ENCODE results near the gene CDH13. TPM values are rescaled to one million over a fixed set of nuclear protein-coding genes. Genes with fewer than 3 reads are reported as not detected.

CDH13 gene
- not detected for polyA plus RNA-seq (2012; ENCODE audit: insufficient read length, low read depth)

DNA sequence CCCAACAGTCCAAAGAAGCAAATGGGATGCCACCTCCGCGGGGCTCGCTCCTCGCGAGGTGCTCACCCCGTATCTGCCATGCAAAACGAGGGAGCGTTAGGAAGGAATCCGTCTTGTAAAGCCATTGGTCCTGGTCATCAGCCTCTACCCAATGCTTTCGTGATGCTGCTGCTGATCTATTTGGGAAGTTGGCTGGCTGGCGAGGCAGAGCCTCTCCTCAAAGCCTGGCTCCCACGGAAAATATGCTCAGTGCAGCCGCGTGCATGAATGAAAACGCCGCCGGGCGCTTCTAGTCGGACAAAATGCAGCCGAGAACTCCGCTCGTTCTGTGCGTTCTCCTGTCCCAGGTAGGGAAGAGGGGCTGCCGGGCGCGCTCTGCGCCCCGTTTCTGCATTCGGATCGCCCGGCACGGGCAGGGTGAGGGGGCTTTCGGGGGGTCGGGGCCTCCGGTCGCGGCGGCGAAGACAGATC is at the start of gene CDH13:
CDH13 (plus strand) TSS at position 179 of the 471 bp plus-strand sequence.
- TF ChIP-seq, protein P1, sequence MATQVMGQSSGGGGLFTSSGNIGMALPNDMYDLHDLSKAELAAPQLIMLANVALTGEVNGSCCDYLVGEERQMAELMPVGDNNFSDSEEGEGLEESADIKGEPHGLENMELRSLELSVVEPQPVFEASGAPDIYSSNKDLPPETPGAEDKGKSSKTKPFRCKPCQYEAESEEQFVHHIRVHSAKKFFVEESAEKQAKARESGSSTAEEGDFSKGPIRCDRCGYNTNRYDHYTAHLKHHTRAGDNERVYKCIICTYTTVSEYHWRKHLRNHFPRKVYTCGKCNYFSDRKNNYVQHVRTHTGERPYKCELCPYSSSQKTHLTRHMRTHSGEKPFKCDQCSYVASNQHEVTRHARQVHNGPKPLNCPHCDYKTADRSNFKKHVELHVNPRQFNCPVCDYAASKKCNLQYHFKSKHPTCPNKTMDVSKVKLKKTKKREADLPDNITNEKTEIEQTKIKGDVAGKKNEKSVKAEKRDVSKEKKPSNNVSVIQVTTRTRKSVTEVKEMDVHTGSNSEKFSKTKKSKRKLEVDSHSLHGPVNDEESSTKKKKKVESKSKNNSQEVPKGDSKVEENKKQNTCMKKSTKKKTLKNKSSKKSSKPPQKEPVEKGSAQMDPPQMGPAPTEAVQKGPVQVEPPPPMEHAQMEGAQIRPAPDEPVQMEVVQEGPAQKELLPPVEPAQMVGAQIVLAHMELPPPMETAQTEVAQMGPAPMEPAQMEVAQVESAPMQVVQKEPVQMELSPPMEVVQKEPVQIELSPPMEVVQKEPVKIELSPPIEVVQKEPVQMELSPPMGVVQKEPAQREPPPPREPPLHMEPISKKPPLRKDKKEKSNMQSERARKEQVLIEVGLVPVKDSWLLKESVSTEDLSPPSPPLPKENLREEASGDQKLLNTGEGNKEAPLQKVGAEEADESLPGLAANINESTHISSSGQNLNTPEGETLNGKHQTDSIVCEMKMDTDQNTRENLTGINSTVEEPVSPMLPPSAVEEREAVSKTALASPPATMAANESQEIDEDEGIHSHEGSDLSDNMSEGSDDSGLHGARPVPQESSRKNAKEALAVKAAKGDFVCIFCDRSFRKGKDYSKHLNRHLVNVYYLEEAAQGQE (IDR thresholded peaks at IDR 0.05; ENCODE audit: insufficient read depth in 1 of 2, low read depth in 2 of 2, low read length in 2 of 2) = no peak
- TF ChIP-seq FOXP2 (optimal IDR thresholded peaks at IDR 0.05; ENCODE audit: borderline replicate concordance, extremely low read depth, extremely low read length, insufficient read depth) = no peak
- TF ChIP-seq TAF1 (IDR thresholded peaks at IDR 0.05; ENCODE audit: borderline replicate concordance, insufficient read depth, low read length) = no peak
- TF ChIP-seq POLR2AphosphoS5 (IDR thresholded peaks at IDR 0.05; ENCODE audit: low read depth, low read length) = no peak
- TF ChIP-seq SIN3A (IDR thresholded peaks at IDR 0.05; ENCODE audit: borderline replicate concordance, insufficient read depth, low read length) = no peak

DNA sequence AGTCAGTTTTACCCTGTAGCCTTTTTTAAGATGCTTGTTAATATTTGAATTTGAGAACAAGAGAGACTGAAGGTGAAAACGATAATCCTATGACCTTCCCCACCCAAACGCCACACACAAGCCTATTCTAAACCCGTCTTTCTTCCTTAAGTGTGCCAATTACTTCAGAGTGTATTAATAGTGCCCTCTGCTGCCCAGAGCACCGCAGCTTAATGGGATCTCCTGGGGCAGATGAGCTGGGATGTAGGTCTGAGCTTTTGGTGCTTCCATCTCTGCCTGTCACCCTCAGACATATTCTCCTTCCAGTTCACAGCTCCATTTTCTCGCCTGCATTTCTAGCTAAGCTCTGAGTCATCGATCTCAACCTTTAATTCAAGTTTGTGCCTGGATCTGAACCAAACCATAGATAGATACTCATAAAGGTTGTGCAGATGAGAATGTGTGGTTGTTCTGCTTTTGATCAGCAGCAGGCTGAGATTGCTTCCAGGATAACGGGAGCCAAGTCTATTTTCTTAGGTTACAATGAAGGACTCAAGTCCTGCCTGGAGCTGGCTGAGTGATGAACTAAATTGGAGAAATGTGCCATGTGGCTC is 46.4 kb upstream of the CDH13 start:
- TF ChIP-seq POLR2AphosphoS5 (IDR thresholded peaks at IDR 0.05; ENCODE audit: low read depth, low read length) = no peak

DNA sequence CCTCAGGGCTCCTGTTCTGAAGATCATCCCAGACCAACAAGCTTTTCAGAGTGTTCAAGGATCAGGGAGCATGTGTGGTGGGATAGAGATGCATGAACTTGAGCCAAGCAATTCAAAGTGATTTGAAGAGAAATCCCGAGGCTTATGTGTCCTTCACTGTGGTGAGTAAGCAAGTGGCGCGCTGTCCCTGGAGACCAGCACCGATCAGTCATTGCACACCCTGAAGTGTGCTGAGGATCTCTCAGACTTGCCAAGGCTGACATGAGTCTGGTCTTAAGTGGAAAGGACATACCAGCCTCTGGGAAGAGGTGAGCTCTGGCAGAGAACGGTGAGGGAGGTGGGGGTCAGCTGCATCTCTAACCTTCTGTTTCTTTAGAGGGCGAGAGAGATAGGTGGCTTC is 43.8 kb upstream of the CDH13 start:
- TF ChIP-seq, protein P1 (IDR thresholded peaks at IDR 0.05; ENCODE audit: insufficient read depth in 1 of 2, low read depth in 2 of 2, low read length in 2 of 2) = no peak
- TF ChIP-seq POLR2AphosphoS5 (IDR thresholded peaks at IDR 0.05; ENCODE audit: low read depth, low read length) = no peak
- TF ChIP-seq FOXP2 (optimal IDR thresholded peaks at IDR 0.05; ENCODE audit: borderline replicate concordance, extremely low read depth, extremely low read length, insufficient read depth) = no peak
- TF ChIP-seq TAF1 (IDR thresholded peaks at IDR 0.05; ENCODE audit: borderline replicate concordance, insufficient read depth, low read length) = no peak
- no peak for TF ChIP-seq SIN3A (IDR thresholded peaks at IDR 0.05; ENCODE audit: borderline replicate concordance, insufficient read depth, low read length)

DNA sequence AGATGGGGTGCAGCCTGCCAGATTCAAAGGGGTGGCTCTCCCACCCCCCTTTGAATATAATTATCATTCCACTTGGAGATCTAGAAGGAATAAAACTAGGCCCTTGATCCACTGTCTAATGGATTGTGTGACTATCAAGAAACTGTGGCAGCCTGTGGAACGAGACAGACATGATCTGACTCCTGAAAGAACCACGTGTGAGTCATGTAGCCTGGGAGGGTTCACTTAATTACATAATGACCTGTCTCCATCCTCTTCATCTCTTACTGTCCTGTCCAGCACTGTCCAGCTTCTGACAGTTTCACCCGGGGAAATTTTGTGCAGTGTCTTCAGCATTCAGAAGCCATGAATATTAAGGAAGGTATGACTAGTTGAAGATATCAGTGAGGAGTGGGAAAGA is 43.3 kb upstream of the CDH13 start:
- no peak for TF ChIP-seq TAF1 (IDR thresholded peaks at IDR 0.05; ENCODE audit: borderline replicate concordance, insufficient read depth, low read length)
- TF ChIP-seq FOXP2 (optimal IDR thresholded peaks at IDR 0.05; ENCODE audit: borderline replicate concordance, extremely low read depth, extremely low read length, insufficient read depth) = no peak

DNA sequence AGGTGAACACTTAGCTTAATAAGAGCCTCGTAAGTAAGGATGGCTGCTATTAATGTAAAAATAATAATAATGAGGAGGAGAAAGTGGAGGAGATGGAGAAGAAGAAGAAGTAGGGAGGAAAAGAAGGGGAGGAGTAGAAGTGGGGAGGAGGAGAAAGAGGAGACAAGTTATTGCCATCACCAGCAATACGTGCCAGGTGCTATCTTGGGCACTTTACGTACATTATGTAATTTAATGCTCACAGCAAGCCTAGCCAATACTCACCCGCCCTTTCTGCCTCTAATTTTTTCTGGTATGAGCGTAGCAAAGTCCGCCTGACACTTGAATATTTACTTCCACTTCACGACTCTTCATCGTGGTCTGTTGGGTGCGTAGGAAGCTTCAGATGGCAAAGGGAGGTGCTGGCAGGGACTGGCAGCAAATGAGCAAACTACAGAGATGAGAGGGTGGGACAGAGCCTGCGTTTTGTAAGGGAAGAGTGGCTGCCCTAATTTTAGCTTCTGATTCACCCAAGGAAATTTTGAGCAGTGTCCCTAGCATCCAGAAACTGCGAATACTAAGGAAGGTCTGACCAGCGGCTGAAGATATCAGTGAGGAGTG is 42.1 kb upstream of the CDH13 start:
- TF ChIP-seq, protein P1 (IDR thresholded peaks at IDR 0.05; ENCODE audit: insufficient read depth in 1 of 2, low read depth in 2 of 2, low read length in 2 of 2) = no peak
- no peak for TF ChIP-seq TAF1 (IDR thresholded peaks at IDR 0.05; ENCODE audit: borderline replicate concordance, insufficient read depth, low read length)
- TF ChIP-seq POLR2AphosphoS5 (IDR thresholded peaks at IDR 0.05; ENCODE audit: low read depth, low read length) = no peak
- TF ChIP-seq FOXP2 (optimal IDR thresholded peaks at IDR 0.05; ENCODE audit: borderline replicate concordance, extremely low read depth, extremely low read length, insufficient read depth) = no peak
- TF ChIP-seq SIN3A (IDR thresholded peaks at IDR 0.05; ENCODE audit: borderline replicate concordance, insufficient read depth, low read length) = no peak

DNA sequence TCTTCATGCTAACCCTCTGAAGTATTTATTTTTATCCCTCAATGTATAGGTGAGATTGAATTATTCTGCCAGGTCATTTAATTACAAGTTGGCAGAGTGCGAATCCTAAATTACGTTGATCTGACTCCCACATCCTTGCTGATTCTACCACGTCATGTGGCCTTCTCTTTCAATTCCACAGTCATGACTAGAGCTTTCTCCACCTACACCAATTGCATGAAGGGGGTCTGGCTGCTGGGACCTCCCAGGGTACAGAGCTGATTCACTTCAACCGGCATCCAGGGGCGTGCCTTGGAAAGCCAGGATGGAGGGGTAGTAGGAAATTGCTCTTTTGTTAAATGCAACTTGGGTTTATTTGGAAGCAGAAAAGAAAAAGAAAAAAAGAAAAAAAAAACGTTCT is 41.1 kb upstream of the CDH13 start:
- TF ChIP-seq TAF1 (IDR thresholded peaks at IDR 0.05; ENCODE audit: borderline replicate concordance, insufficient read depth, low read length) = no peak
- no peak for TF ChIP-seq SIN3A (IDR thresholded peaks at IDR 0.05; ENCODE audit: borderline replicate concordance, insufficient read depth, low read length)
- TF ChIP-seq POLR2AphosphoS5 (IDR thresholded peaks at IDR 0.05; ENCODE audit: low read depth, low read length) = no peak
- TF ChIP-seq, protein P1 (IDR thresholded peaks at IDR 0.05; ENCODE audit: insufficient read depth in 1 of 2, low read depth in 2 of 2, low read length in 2 of 2) = no peak
- TF ChIP-seq FOXP2 (optimal IDR thresholded peaks at IDR 0.05; ENCODE audit: borderline replicate concordance, extremely low read depth, extremely low read length, insufficient read depth) = no peak
